ENCODE data around the gene TMEM88. TPM values are rescaled to one million over a fixed set of nuclear protein-coding genes. Genes with fewer than 3 reads are reported as not detected.
A peak's percentile ranks its signal among the peaks of the same experiment; 100 is the strongest.

The TMEM88 gene
- total RNA-seq, 1 experiment from 2014 or later: 2.8 TPM

- intact Hi-C loops (cut with micrococcal nuclease): loop anchor here (1.0 to 5.0 kb wide), 2 partner anchors 120 to 255 kb away; partner anchors contain the start of genes DNAH2 and MPDU1
- DNase-seq (ENCODE audit: low read depth, low spot score) (no peak), ATAC-seq (no peak)
- Histone ChIP-seq H3K36me3 (ENCODE audit: control insufficient read depth in 1 of 2, insufficient read depth in 2 of 2, low read length in 2 of 2) (peaks cover 0 to 3% of the 10 kb centered on the region in 2 experiments; a peak in 1 of 4 replicates), H3K27ac (ENCODE audit: low read depth, low read length) (peak overlapping the region; percentile 98), H3K9me2 (ENCODE audit: insufficient read depth) (no peaks in the 10 kb centered on the region), H3K9me3 (ENCODE audit: control insufficient read depth in 1 of 2, insufficient read depth in 1 of 2, low read depth in 1 of 2, low read length in 2 of 2) (no peaks in the 10 kb centered on the region), H3K9ac (ENCODE audit: low read length) (peak overlapping the region; percentile 97), H3K27me3 (ENCODE audit: insufficient read depth, low read length) (no peaks in the 10 kb centered on the region), H3K4me2 (ENCODE audit: low read length) (peak overlapping the region; percentile 99), H4K20me1 (ENCODE audit: insufficient read depth) (no peaks in the 10 kb centered on the region), H3K79me2 (ENCODE audit: insufficient read depth, low read length) (peaks cover 28% of the 10 kb centered on the region), H3K4me1 (ENCODE audit: control insufficient read depth in 1 of 2, insufficient read depth in 2 of 2, low read length in 2 of 2) (peaks cover 41 to 82% of the 10 kb centered on the region in 2 experiments), H2AFZ (ENCODE audit: low read depth, low read length, poor library complexity, severe bottlenecking) (no peak overlapping the region), H3K4me3 (replicated peaks in 1 of 2; ENCODE audit: low read depth in 1 of 2, low read length in 2 of 2) (peak overlapping the region; percentile 74 to 82)
- ChIA-PET CTCF (interaction anchor here (1.3 to 2.3 kb wide), 3 partner anchors 13 to 94 kb away, joined by 4 to 8 read pairs (median 5); no protein-coding TSS in a partner anchor), POLR2A (interaction anchor here (0.8 to 3.9 kb wide), 4 partner anchors 14 to 434 kb away, joined by 3 to 22 read pairs (median 7); partner anchors contain the start of genes CYB5D1, NAA38 and TMEM256), RAD21 (ENCODE audit: low non-redundant PET in 1 of 2, low total read pairs in 2 of 2, uncharacterized antibody in 2 of 2, unreplicated experiment in 2 of 2) (no interaction called here)
- TF ChIP-seq SRF (IDR thresholded peaks at IDR 0.05; ENCODE audit: low read depth) (no peak), ELF1 (IDR thresholded peaks at IDR 0.05; ENCODE audit: borderline replicate concordance, low read depth) (no peak), POLR2A (IDR thresholded peaks at IDR 0.05; ENCODE audit: borderline replicate concordance, extremely low read depth, insufficient read depth, insufficient read length) (no peak), EZH2 (IDR thresholded peaks at IDR 0.05) (no peak), ZFX (IDR thresholded peaks at IDR 0.05) (no peak), JUND (IDR thresholded peaks at IDR 0.05) (no peak), CBX3 (IDR thresholded peaks at IDR 0.05; ENCODE audit: low read depth) (no peak), CEBPB (IDR thresholded peaks at IDR 0.05; ENCODE audit: low read depth) (no peak), REST (IDR thresholded peaks at IDR 0.05; ENCODE audit: low read depth) (no peak), ZBTB33 (IDR thresholded peaks at IDR 0.05; ENCODE audit: extremely low read depth, insufficient replicate concordance, low read length) (no peak), EGR1 (IDR thresholded peaks at IDR 0.05; ENCODE audit: low read depth) (no peak), YY1 (IDR thresholded peaks at IDR 0.05; ENCODE audit: extremely low read depth, insufficient replicate concordance, low read depth, low read length) (no peak), POLR2AphosphoS5 (IDR thresholded peaks at IDR 0.05; ENCODE audit: low read depth, low read length) (no peak), ZNF274 (IDR thresholded peaks at IDR 0.05; ENCODE audit: low read depth, low read length) (no peak), ATF3 (IDR thresholded peaks at IDR 0.05) (no peak), FOSL1 (IDR thresholded peaks at IDR 0.05; ENCODE audit: low read depth) (no peak)
- TF ChIP-seq, protein P1, sequence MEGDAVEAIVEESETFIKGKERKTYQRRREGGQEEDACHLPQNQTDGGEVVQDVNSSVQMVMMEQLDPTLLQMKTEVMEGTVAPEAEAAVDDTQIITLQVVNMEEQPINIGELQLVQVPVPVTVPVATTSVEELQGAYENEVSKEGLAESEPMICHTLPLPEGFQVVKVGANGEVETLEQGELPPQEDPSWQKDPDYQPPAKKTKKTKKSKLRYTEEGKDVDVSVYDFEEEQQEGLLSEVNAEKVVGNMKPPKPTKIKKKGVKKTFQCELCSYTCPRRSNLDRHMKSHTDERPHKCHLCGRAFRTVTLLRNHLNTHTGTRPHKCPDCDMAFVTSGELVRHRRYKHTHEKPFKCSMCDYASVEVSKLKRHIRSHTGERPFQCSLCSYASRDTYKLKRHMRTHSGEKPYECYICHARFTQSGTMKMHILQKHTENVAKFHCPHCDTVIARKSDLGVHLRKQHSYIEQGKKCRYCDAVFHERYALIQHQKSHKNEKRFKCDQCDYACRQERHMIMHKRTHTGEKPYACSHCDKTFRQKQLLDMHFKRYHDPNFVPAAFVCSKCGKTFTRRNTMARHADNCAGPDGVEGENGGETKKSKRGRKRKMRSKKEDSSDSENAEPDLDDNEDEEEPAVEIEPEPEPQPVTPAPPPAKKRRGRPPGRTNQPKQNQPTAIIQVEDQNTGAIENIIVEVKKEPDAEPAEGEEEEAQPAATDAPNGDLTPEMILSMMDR (IDR thresholded peaks at IDR 0.05 in 2 of 3, conservative IDR thresholded peaks at IDR 0.05 in 1 of 3; ENCODE audit: borderline replicate concordance in 1 of 3, insufficient read depth in 1 of 3, low read depth in 2 of 3, low read length in 2 of 3): no peak
- no TSS peak for BruUV-seq (replicated peaks)
Measured at GRCh38 chr17:7837408-7838088, 17.3 kb upstream of the TMEM88 start.

Data from HCT116 (cell line).